DOHH2 (cell line): ENCODE results near the gene ACP3.
"Not testable (repeated sequence)": the region's sequence is repeated elsewhere in the genome, so short reads cannot be mapped to it uniquely, and the experiment has no call there.

Source experiments
- CTCF ChIP-seq: fragments of 200-600 bp; sonication (generic); IDR thresholded peaks from one replicate; pipeline ENCODE4 v1.5.1; 2014; ENCODE audit warnings: antibody characterized with exemption, mild to moderate bottlenecking, low read depth, low read length; ENCODE audit not compliant: poor library complexity, severe bottlenecking
- EZH2phosphoT487 ChIP-seq: fragments of 200-600 bp; sonication (generic); IDR thresholded peaks from 2 replicates; pipeline ENCODE4 v1.6.1; 2017; ENCODE audit warnings: borderline replicate concordance, mild to moderate bottlenecking, antibody characterized with exemption, low read length, moderate library complexity, mixed read lengths

DNA sequence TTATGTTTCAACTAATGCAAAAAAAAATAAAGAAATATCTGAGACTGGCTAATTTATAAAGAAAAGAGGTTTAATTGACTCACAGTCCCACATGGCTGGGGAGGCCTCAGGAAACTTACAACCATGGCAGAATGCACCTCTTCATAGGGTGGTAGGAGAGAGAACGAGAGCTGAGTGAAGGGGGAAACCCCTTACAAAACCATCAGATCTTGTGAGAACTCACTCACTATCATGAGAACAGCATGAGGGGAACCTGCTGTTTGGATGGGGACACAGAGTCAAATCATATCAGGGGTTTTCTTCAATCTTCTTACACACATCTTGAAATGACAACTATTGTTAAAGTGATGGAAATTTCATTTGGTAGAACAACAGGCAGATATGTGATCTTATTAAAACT lies 75.5 kb downstream of the ACP3 start:
- not testable (repeated sequence) for TF ChIP-seq CTCF, EZH2phosphoT487
